GM21423 (cell line): ENCODE data around the gene ATG7.

Experiments
- ATAC-seq: cut with Tn5 transposase; IDR thresholded peaks from one replicate; pipeline ENCODE4 v1.9.1; 2021; ENCODE audit warnings: mild to moderate bottlenecking, moderate library complexity; ENCODE audit not compliant: unreplicated experiment

ATG7 gene

GRCh38 chr3:11548721-11549131 is 276.5 kb downstream of the ATG7 start:
- no peak for ATAC-seq

GRCh38 chr3:11549580-11550140 is 277.5 kb downstream of the ATG7 start:
- no peak for ATAC-seq

GRCh38 chr3:11551036-11551435 is 278.8 kb downstream of the ATG7 start:
- ATAC-seq = no peak

- ATAC-seq = no peak
Measured at GRCh38 chr3:11552289-11553264, 280.4 kb downstream of the ATG7 start.

- no peak for ATAC-seq
Measured at GRCh38 chr3:11553436-11554235, 281.4 kb downstream of the ATG7 start.

- no peak for ATAC-seq
Measured at GRCh38 chr3:11554236-11554610, 282.0 kb downstream of the ATG7 start.

- no peak for ATAC-seq
Measured at GRCh38 chr3:11554666-11555065, 282.5 kb downstream of the ATG7 start.

GRCh38 chr3:11555211-11555782 is 283.1 kb downstream of the ATG7 start:
- ATAC-seq = no peak

- no peak for ATAC-seq
Measured at GRCh38 chr3:11555881-11556633, 283.9 kb downstream of the ATG7 start.

GRCh38 chr3:11556851-11557644 is 284.9 kb downstream of the ATG7 start:
- ATAC-seq = no peak

GRCh38 chr3:11558002-11558401 is 285.8 kb downstream of the ATG7 start:
- ATAC-seq = no peak

GRCh38 chr3:11558411-11558903 is 286.3 kb downstream of the ATG7 start:
- no peak for ATAC-seq

- ATAC-seq = no peak
Measured at GRCh38 chr3:11558918-11559815, 287.0 kb downstream of the ATG7 start.

- no peak for ATAC-seq
Measured at GRCh38 chr3:11559816-11560633, 287.8 kb downstream of the ATG7 start.

- ATAC-seq = no peak
Measured at GRCh38 chr3:11560746-11561145, 288.5 kb downstream of the ATG7 start.

- ATAC-seq = no peak
Measured at GRCh38 chr3:11562277-11562881, 290.2 kb downstream of the ATG7 start.
